Panc1 (cell line): ENCODE results near the gene KBTBD12.

ENCODE experiments used
- CTCF ChIP-seq: fragments of 450-650 bp; IDR thresholded peaks from 2 replicates; pipeline ENCODE4 v1.5.1; 2017; ENCODE audit warnings: mild to moderate bottlenecking
- POLR2AphosphoS5 ChIP-seq: IDR thresholded peaks from 2 replicates; pipeline ENCODE4 v1.6.1; 2012; ENCODE audit warnings: mild to moderate bottlenecking, low read depth, low read length, moderate library complexity
- SIN3A ChIP-seq: IDR thresholded peaks from 2 replicates; pipeline ENCODE4 v1.6.1; 2012; ENCODE audit warnings: low read depth, mild to moderate bottlenecking, low read length, moderate library complexity, borderline replicate concordance; ENCODE audit not compliant: insufficient read depth
- TCF7L2 ChIP-seq: IDR thresholded peaks from 2 replicates; pipeline ENCODE4 v1.6.1; 2011; ENCODE audit warnings: mild to moderate bottlenecking, low read depth, low read length, inconsistent platforms
- TF ChIP-seq, protein P1 (sequence below), 2 experiments: IDR thresholded peaks; 2 replicates each; pipeline ENCODE4 v1.6.1; 2011 to 2012; ENCODE audit warnings: low read depth in 2 of 2, control low read depth in 1 of 2, low read length in 1 of 2, mild to moderate bottlenecking in 1 of 2, moderate library complexity in 1 of 2; ENCODE audit not compliant: insufficient read depth in 1 of 2

DNA sequence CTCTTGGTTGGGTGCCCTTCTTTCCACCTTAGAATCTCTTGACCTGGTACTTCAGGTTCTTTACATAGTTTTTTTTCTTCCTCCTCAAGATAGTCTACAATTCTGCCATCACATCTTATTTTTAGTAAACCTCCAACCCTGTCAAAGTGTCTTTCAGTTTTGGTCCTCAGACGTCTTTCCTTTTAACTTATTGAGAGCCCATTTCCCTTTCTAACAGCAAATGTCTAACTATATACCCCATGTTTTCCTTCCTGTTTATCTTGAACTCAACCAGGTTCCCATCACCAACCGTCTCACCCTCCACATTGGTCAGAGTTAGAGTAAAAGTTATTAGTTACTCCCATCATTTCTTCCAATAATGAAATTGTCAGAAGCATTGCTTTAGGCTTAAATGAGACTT, 10.4 kb downstream of the KBTBD12 start:
- TF ChIP-seq CTCF (no peak), TCF7L2 (no peak), POLR2AphosphoS5 (no peak), SIN3A (no peak)
- TF ChIP-seq, protein P1, sequence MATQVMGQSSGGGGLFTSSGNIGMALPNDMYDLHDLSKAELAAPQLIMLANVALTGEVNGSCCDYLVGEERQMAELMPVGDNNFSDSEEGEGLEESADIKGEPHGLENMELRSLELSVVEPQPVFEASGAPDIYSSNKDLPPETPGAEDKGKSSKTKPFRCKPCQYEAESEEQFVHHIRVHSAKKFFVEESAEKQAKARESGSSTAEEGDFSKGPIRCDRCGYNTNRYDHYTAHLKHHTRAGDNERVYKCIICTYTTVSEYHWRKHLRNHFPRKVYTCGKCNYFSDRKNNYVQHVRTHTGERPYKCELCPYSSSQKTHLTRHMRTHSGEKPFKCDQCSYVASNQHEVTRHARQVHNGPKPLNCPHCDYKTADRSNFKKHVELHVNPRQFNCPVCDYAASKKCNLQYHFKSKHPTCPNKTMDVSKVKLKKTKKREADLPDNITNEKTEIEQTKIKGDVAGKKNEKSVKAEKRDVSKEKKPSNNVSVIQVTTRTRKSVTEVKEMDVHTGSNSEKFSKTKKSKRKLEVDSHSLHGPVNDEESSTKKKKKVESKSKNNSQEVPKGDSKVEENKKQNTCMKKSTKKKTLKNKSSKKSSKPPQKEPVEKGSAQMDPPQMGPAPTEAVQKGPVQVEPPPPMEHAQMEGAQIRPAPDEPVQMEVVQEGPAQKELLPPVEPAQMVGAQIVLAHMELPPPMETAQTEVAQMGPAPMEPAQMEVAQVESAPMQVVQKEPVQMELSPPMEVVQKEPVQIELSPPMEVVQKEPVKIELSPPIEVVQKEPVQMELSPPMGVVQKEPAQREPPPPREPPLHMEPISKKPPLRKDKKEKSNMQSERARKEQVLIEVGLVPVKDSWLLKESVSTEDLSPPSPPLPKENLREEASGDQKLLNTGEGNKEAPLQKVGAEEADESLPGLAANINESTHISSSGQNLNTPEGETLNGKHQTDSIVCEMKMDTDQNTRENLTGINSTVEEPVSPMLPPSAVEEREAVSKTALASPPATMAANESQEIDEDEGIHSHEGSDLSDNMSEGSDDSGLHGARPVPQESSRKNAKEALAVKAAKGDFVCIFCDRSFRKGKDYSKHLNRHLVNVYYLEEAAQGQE (IDR thresholded peaks at IDR 0.05; ENCODE audit: insufficient read depth in 1 of 2, low read depth in 2 of 2, low read length in 1 of 2), result no peak
